Activated CD8-positive, alpha-beta T cell treated with anti-CD3 and anti-CD28 coated beads for 36 hours (primary cell): ENCODE results near the gene IFNL1. TPM values are rescaled to one million over a fixed set of nuclear protein-coding genes. Genes with fewer than 3 reads are reported as not detected.

Experiments
- ATAC-seq: fragments of 200-7000 bp; cut with Tn5 transposase; one replicate; pipeline ENCODE4 v1.10.0; 2021; ENCODE audit warnings: mild to moderate bottlenecking, moderate library complexity
- CTCF ChIA-PET: fragments of 350-600 bp; sonication (Branson Sonifier 250); formaldehyde crosslinking; loops from one replicate; lab custom pipeline; 2021; ENCODE audit warnings: antibody characterized with exemption; lab: Charles Lee
- POLR2A ChIA-PET: fragments of 350-600 bp; sonication (Branson Sonifier 250); formaldehyde crosslinking; loops from one replicate; lab custom pipeline; 2021; ENCODE audit warnings: antibody characterized with exemption; lab: Charles Lee
- DNase-seq: peaks from one replicate; pipeline ENCODE4 v3.0.0-alpha.2; 2020
- H3K27ac Mint-ChIP-seq: one replicate; pipeline ENCODE4 v1.8.0; 2021; ENCODE audit warnings: mild to moderate bottlenecking, mixed read lengths
- H3K27me3 Mint-ChIP-seq: one replicate; pipeline ENCODE4 v1.8.0; 2021; ENCODE audit warnings: mixed read lengths
- H3K36me3 Mint-ChIP-seq: one replicate; pipeline ENCODE4 v1.8.0; 2021; ENCODE audit warnings: low read depth, mixed read lengths
- H3K4me1 Mint-ChIP-seq: one replicate; pipeline ENCODE4 v1.8.0; 2021; ENCODE audit warnings: low read depth, mixed read lengths
- H3K4me3 Mint-ChIP-seq: one replicate; pipeline ENCODE4 v1.8.0; 2021; ENCODE audit warnings: mild to moderate bottlenecking, moderate library complexity, mixed read lengths
- H3K9me3 Mint-ChIP-seq: one replicate; pipeline ENCODE4 v1.8.0; 2021; ENCODE audit warnings: mixed read lengths
- CTCF ChIP-seq: fragments of 200-600 bp; IDR thresholded peaks from one replicate; pipeline ENCODE4 v1.8.0; 2022; ENCODE audit warnings: antibody characterized with exemption, mild to moderate bottlenecking
- intact Hi-C: fragments of 100-400 bp; cut with micrococcal nuclease; formaldehyde crosslinking; loops from one replicate; pipeline ENCODE4 v1.10.0; 2022
- total RNA-seq, 2 experiments: library from RNA; stranded (reverse); gene quantifications; one replicate each; pipeline ENCODE4 v1.2.3, GENCODE V29; 2021

The IFNL1 gene
- total RNA-seq, 2 experiments from 2014 or later: not detected

DNA sequence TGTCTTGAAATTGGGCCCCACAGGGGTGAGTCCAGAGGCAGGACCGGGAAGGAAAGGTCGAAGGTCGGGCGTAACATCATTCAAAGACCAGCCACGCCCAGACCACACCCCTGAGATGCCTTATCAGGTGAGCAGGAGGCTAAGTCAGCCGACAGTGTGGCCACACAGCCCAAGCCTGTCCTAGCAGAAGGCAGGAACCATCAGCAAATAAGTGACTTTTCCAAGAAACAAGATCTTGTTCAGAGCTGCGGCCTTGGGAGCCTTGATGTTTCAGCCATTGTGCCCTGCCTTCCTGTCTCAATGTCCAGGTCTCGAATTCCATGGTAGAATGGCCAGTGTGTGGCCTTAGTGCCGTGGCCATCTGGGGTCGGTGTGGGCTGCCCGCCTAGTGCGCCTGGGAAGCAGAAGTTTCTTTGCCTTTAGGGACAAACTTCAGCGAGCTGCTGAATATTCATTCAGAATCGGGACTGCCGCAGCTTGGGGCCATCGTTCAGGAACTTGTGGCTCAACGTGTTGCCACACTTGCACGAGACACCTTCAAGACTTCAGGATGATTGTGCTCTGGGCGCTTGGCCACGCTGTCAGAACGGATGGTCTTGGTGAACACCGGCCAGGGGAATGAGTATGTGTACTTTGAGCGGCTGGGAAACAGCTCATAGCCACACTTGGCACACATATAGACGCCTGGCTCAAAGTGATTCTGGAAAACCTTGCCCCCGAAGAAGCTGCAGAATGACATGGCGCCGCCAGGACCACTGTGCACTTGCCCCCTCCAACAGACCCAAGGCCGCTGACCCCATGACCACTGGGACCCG lies 41.5 kb upstream of the IFNL1 start:
- Mint-ChIP-seq H3K4me3 (no peak overlapping the region), H3K27me3 (no peaks in the 10 kb centered on the region), H3K27ac (no peak overlapping the region), H3K9me3 (no peaks in the 10 kb centered on the region), H3K4me1 (peaks cover 5% of the 10 kb centered on the region), H3K36me3 (no peaks in the 10 kb centered on the region)
- no peak for ATAC-seq
- intact Hi-C loops: no loop called here
- TF ChIP-seq CTCF: no peak
- no peak for DNase-seq
- CTCF ChIA-PET: interaction anchor here (1.3 kb wide), 1 partner anchor 72 kb away, joined by 5 read pairs; no protein-coding TSS in a partner anchor
- POLR2A ChIA-PET: interaction anchor here (0.6 kb wide), 1 partner anchor 9 kb away, joined by 3 read pairs; no protein-coding TSS in a partner anchor

DNA sequence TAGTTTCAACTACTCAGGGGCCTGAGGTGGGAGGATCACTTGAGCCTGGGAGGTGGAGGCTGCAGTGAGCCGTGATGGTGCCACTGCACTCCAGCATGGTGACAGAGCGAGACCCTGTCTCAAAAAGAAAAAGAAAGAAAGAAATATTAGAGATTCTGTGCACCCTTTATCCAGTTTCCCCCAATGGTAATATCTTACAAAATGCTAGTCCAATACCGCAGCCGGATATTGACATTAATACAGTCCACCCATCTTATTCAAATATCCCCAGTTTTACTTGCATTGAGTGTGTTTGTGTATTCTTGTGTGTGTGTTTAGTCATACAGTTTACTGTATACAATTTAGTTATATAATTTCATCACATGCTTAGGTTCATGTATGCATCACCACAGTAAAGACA lies 39.0 kb upstream of the IFNL1 start:
- Mint-ChIP-seq H3K4me1 (peaks cover 5% of the 10 kb centered on the region), H3K36me3 (no peaks in the 10 kb centered on the region), H3K27ac (no peak overlapping the region), H3K27me3 (peaks cover 2% of the 10 kb centered on the region), H3K9me3 (no peaks in the 10 kb centered on the region), H3K4me3 (no peak overlapping the region)
- ATAC-seq: no peak
- no peak for TF ChIP-seq CTCF
- intact Hi-C loops: no loop called here
- no peak for DNase-seq
- POLR2A ChIA-PET: no interaction called here
- CTCF ChIA-PET: interaction anchor here (1.3 kb wide), 1 partner anchor 135 kb away, joined by 3 read pairs; no protein-coding TSS in a partner anchor

- peaks cover 31% of the 10 kb centered on the region for H3K27me3 Mint-ChIP-seq
- DNase-seq (no peak), ATAC-seq (no peak)
- H3K36me3 Mint-ChIP-seq: no peaks in the 10 kb centered on the region
- no peak overlapping the region for H3K4me3 Mint-ChIP-seq
- no peaks in the 10 kb centered on the region for H3K9me3 Mint-ChIP-seq
- peaks cover 7% of the 10 kb centered on the region for H3K4me1 Mint-ChIP-seq
- no peak overlapping the region for H3K27ac Mint-ChIP-seq
- no peak for TF ChIP-seq CTCF
- ChIA-PET POLR2A (interaction anchor here (0.9 kb wide), 1 partner anchor 15 kb away, joined by 3 read pairs; no protein-coding TSS in a partner anchor), CTCF (interaction anchor here (1.0 kb wide), 2 partner anchors 9 to 66 kb away, joined by 3 read pairs; no protein-coding TSS in a partner anchor)
- intact Hi-C loops: no loop called here
These were observed 34.5 kb upstream of the IFNL1 start for GRCh38 chr19:39261704-39262103.

DNA sequence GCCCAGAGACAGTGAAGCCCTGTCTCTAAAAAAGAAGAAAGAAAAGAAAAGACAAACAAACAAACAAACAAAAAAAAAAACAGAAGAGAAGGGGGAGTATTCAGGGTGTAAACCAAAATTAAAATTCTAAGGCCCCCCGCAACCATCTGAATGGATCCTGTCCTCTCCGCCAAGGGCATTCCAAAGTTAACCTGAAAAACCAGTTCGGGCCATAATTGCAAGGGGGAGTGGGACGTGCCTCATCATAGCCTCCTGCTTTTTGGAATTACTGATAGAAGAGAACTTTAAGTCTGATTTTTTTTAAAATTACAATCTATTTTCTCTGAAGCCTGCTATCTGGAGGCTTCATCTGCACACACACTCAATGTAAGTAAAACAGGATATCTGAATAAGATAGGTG lies 33.7 kb upstream of the IFNL1 start:
- ChIA-PET CTCF (interaction anchor here (1.0 kb wide), 1 partner anchor 10 kb away, joined by 3 read pairs; no protein-coding TSS in a partner anchor), POLR2A (interaction anchor here (0.5 kb wide), 1 partner anchor 274 kb away, joined by 3 read pairs; no protein-coding TSS in a partner anchor)
- H3K4me3 Mint-ChIP-seq: no peak overlapping the region
- H3K36me3 Mint-ChIP-seq: no peaks in the 10 kb centered on the region
- DNase-seq (no peak), ATAC-seq (no peak)
- H3K9me3 Mint-ChIP-seq: no peaks in the 10 kb centered on the region
- H3K27ac Mint-ChIP-seq: no peak overlapping the region
- intact Hi-C loops: no loop called here
- H3K27me3 Mint-ChIP-seq: peaks cover 31% of the 10 kb centered on the region
- H3K4me1 Mint-ChIP-seq: peaks cover 7% of the 10 kb centered on the region
- no peak for TF ChIP-seq CTCF

GRCh38 chr19:39263912-39264305 lies 32.3 kb upstream of the IFNL1 start:
- Mint-ChIP-seq H3K36me3 (no peaks in the 10 kb centered on the region), H3K4me1 (peaks cover 2% of the 10 kb centered on the region), H3K9me3 (no peaks in the 10 kb centered on the region), H3K27me3 (peaks cover 31% of the 10 kb centered on the region), H3K27ac (no peak overlapping the region), H3K4me3 (no peak overlapping the region)
- intact Hi-C loops: no loop called here
- ChIA-PET CTCF (no interaction called here), POLR2A (no interaction called here)
- DNase-seq (no peak), ATAC-seq (no peak)
- TF ChIP-seq CTCF: no peak
